ENCODE data around the gene RAB27A.

DNA sequence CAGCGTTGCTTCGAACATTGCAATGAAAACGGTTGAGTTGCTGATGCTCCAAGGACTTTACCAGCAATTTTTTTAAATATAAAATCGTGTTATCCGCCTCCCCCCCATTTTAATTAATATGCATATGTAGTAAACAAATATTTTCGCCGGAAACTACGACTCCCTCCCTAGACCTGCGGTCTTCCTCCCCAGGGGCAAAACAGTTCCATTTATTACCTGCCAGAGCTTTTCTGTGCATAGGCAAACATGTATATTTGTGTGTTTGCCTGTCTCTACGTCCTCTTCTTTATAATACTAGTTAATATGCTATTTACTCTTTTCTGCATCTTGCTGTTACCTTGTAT lies 92.3 kb downstream of the RAB27A start:
- TF ChIP-seq, protein P1, sequence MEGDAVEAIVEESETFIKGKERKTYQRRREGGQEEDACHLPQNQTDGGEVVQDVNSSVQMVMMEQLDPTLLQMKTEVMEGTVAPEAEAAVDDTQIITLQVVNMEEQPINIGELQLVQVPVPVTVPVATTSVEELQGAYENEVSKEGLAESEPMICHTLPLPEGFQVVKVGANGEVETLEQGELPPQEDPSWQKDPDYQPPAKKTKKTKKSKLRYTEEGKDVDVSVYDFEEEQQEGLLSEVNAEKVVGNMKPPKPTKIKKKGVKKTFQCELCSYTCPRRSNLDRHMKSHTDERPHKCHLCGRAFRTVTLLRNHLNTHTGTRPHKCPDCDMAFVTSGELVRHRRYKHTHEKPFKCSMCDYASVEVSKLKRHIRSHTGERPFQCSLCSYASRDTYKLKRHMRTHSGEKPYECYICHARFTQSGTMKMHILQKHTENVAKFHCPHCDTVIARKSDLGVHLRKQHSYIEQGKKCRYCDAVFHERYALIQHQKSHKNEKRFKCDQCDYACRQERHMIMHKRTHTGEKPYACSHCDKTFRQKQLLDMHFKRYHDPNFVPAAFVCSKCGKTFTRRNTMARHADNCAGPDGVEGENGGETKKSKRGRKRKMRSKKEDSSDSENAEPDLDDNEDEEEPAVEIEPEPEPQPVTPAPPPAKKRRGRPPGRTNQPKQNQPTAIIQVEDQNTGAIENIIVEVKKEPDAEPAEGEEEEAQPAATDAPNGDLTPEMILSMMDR (IDR thresholded peaks at IDR 0.05; ENCODE audit: low read length): no peak
- TF ChIP-seq EZH2 (IDR thresholded peaks at IDR 0.05; ENCODE audit: borderline replicate concordance, low read length): no peak
